ENCODE results near the gene PRELID3B. TPM values are rescaled to one million over a fixed set of nuclear protein-coding genes. Genes with fewer than 3 reads are reported as not detected.

PRELID3B gene
- total and polyA plus RNA-seq, 2 of the 13 experiments (the other 11 are each of a cell fraction or from before 2014, with no cell fraction given) = 23.3 to 42.6 TPM

- TF ChIP-seq ZBTB40 (IDR thresholded peaks at IDR 0.05) (no peak), ZBTB40 (CRISPR knock-in tag; IDR thresholded peaks at IDR 0.05) (no peak), FOXA1 (IDR thresholded peaks at IDR 0.05) (no peak), FOXA1 (CRISPR knock-in tag; IDR thresholded peaks at IDR 0.05) (peak; percentile 32; the same call in 1 of the 2 replicates), IRF2 (CRISPR knock-in tag; IDR thresholded peaks at IDR 0.05) (0 out of 2 replicates have a peak, but pooled peaks have one; percentile 23), PAWR (CRISPR knock-in tag; IDR thresholded peaks at IDR 0.05; ENCODE audit: borderline replicate concordance) (no peak), ZNF629 (CRISPR knock-in tag; conservative IDR thresholded peaks at IDR 0.05) (no peak), JUND (CRISPR knock-in tag; IDR thresholded peaks at IDR 0.05) (no peak), MAFF (IDR thresholded peaks at IDR 0.05; ENCODE audit: low read depth, low read length) (0 out of 2 replicates have a peak, but pooled peaks have one; percentile 15), ZNF766 (CRISPR knock-in tag; IDR thresholded peaks at IDR 0.05; ENCODE audit: borderline replicate concordance) (no peak), ZNF761 (CRISPR knock-in tag; conservative IDR thresholded peaks at IDR 0.05) (no peak), AHR (CRISPR knock-in tag; IDR thresholded peaks at IDR 0.05) (no peak), MBD4 (IDR thresholded peaks at IDR 0.05; ENCODE audit: borderline replicate concordance, low read length) (no peak), ARID5B (CRISPR knock-in tag; IDR thresholded peaks at IDR 0.05) (0 out of 2 replicates have a peak, but pooled peaks have one; percentile 37), HOXA5 (CRISPR knock-in tag; IDR thresholded peaks at IDR 0.05) (no peak), SNRNP70 (IDR thresholded peaks at IDR 0.05; ENCODE audit: low read depth, low read length) (no peak), KDM5A (IDR thresholded peaks at IDR 0.05; ENCODE audit: borderline replicate concordance, low read length) (no peak), RAD51 (IDR thresholded peaks at IDR 0.05; ENCODE audit: borderline replicate concordance) (no peak), ZC3H4 (CRISPR knock-in tag; IDR thresholded peaks at IDR 0.05; ENCODE audit: borderline replicate concordance) (0 out of 2 replicates have a peak, but pooled peaks have one; percentile 47)
Measured at GRCh38 chr20:59028812-59029211, 13.8 kb downstream of the PRELID3B start (continued).

Measured in HepG2 (cell line).